GM11168 (cell line): ENCODE results near the gene SPSB1.

ENCODE experiments used
- in situ Hi-C: fragments of 300-500 bp; cut with MboI; formaldehyde crosslinking; loops from one replicate; pipeline ENCODE4 v1.12.0; 2022; ENCODE audit warnings: low sequenced_read_pairs; ENCODE audit not compliant: unreplicated experiment

SPSB1 gene

DNA sequence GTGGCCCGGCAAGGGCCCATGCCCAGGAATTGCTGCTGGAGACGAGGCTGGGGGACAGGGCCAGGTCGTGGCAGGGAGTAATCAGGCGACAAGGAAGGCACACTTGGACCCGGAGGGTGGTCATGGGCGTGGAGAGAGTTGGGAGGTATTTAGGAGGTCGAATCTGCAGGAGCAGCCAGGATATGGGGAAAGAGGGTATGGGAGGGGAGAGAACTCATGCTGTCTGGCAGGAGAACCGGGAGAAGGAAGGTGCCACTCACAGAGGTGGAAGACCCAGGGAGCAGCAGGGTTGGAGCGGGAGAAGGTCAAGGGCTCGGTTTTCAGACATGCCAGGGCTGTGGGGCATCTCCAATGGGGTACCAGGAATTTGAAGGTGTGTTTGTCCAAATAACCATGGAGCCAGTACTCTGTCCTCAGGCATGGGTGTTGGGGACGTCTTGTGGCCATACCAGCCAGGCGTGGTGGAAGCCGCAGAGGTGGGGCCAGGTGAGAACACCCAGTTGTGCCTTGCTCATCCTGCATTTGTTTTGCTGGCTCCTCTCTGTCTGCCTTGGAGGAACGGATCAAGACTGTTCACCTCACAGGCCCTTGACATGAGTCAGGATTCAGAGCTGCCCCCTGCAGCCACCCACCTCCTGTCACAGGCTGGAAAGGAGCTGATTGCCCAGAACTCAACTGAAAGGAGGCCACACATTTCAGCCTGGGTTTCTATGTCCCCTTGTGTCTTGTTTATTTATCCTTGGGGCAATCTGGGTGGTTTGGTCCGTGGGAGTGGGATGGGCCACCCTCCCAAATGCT lies 111.6 kb downstream of the SPSB1 start:
- in situ Hi-C loops: no loop called here

DNA sequence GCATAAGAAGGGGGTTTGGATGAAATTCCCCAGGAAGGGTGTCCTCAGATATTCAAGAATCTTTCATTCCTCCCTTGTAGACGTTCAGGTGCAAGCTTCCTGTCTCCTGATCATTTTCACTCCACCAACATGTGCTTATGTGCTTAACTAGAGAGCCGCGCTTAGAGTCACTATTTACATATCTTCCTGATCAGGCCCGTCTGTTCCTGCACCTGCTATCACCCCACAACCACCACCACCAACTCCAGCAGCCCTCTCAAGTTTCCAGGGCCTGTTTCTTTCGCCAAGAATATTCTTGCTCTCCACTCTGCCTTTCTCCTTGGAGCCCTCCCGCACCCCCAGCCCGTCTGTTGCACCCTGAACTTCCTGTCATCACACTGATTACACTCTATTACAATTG lies 113.4 kb downstream of the SPSB1 start:
- in situ Hi-C loops: no loop called here

DNA sequence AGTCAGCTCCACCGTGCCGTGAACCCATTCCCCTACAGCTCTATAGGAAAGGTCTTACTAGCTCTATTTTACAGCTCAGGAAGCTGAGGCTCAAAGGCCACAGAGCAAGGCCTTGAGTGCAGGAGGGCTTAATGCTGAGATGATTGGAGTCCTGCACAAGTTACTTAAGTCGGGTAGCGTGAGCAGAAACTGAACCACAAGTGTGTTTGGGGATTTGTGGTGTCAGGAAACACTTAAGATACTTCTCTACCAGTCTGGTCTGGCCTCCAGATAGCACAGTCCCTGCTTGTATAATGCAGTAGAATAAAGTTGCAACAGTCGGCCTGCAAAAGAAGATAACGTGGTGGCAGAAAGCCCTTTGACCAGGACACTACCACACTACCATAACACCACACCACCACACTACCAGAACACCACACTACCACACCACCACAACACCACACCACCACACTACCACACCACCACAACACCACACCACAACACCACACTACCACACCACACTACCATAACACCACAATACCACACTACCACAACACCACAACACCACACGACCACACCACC lies 118.1 kb downstream of the SPSB1 start:
- in situ Hi-C loops: no loop called here

DNA sequence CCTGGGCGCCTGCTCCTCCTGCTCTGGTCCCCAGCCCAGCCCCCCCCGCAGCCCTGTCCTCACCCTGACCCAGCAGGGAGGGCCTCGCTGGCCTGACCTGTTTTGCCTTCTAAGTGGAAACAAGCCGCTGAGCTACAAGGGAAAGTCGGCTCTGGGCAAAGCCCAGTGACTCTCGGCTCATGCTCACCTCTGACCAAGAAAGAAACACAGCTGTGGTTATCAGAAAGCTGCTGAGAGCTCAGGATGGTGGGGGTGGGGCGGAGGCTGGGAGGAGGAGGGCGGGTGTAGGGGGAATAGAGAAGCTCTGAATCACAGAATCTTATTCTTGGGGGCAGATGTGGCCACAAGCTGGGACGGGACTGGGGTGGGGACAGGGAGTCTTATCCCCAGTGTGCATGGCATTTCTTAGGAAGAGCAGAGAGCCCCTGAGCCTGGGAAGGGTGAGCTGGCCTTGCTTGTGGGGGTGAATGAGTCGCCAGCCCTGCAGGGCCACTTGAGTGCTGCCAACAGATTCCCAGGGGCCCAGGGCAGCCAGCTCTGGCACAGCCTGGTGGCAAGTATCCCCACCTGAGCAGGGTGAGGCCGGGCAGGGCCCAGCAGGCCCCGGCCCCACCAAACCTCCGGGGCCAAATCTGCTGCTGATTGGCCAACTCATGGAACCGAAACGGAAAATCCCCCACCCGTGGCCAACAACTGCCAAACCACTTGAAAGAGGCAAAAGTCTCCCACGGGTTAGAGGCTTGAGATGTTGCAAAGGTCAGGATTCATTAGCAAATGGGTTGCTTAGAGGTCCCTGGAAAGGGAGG lies 120.6 kb downstream of the SPSB1 start:
- in situ Hi-C loops: no loop called here

DNA sequence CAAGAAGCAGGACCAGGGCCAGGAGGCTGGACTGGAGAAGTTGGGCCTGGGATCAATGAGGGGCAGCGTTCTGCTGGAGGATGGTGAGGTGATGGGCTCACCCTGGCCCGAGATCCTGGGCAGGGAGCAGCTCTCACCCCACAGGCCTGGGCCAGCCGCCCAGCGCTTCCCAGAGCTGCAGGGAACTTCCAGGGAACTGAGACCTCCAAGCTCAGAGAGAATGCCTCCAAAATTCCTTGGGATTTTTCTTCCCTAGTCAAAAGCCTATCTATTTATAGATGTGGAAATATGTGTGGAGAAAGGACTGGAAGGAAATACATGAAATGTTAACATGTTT lies 121.2 kb downstream of the SPSB1 start:
- in situ Hi-C loops: no loop called here

DNA sequence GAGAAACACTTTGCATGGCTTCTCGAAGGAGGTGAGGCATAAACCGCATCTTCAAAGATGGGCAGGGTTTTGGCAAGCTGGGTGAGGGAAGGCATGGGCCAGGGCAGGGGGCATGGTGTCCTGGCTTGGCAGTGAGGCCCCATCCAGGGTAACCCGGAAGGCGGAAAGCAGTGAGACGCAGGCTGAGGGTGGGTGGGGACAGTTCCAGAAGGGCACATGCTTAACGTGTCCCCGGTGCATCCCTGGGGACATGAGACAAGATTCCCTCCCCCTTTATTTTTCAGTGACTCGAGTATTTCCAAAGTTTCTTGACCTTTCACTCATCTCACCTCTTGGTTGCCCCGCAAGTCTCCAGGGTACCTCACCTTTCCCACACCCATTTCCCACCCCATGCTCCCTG lies 123.8 kb downstream of the SPSB1 start:
- in situ Hi-C loops: no loop called here

DNA sequence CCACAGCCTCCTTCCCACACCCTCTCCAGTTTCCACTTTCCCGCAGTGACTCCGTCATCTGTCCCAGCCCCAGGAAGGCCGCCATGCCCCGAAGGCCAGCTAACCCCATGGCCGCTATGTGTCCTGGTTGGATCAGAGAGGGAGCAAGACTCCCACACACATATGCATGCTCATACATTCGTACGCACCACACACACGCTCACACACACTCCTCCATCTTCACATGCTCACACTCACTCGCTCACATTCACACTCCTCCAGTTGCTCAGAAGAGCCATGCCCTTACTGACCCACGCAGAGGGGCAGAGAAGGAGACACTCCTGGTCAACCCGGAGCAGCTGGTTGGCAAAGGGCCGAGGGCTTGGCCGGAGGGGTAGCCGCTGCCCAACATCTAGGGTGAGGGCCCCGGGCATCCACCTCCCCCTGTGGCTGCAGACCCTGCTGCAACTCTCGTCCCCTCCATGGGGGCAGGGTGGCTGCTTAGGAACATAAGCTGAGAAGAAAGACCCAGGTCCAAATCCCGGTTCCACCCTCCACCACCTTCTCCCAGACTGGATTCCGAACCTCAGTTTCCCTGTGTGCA lies 124.3 kb downstream of the SPSB1 start:
- in situ Hi-C loops: no loop called here

DNA sequence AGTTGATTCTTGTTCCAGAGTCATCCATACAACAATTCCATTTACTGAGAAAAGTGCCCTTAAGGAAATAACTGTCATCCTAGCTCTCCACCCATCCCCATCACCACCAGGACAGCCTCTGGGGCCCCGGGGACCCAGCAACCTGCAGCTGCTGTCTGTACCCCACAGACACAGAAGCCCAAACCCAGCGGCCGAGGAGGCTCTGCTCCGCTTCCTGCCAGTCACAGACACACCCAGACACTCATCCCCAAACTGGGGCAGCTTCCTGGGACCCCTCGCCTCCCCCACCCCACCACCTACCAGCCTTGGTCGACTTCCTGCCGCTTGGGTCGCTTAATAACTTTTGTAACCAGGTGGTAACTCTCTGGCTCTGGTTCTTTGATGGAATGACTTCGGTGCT lies 125.0 kb downstream of the SPSB1 start:
- in situ Hi-C loops: no loop called here

DNA sequence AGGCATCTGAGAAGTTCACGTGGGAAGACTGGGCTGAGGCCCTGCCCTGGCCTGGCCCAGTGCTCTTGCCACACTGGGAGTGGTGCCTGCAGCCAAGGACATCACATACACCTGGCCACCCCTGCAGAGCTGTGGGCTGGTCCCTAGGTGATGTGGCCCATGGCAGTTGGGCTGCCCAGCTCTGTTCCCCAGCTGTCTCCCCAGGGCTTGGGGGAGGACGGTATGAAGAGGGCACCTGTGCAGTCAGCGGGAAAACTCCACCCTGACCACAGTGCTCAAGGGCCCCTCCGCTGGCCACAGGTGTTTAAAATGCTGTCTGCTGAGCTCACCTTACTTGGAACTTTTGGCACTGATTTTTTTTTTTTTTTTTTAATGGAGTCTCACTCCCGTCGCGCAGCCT lies 126.2 kb downstream of the SPSB1 start:
- in situ Hi-C loops: no loop called here
